Hepatocyte (in vitro differentiated cells): ENCODE data around the gene FOXN4. TPM values are rescaled to one million over a fixed set of nuclear protein-coding genes. Genes with fewer than 3 reads are reported as not detected.

Source experiments
- DNase-seq: peaks from one replicate; pipeline ENCODE4 v3.0.0-alpha.2; 2016; ENCODE audit warnings: low spot score
- H2AFZ ChIP-seq: fragments of 200-600 bp; sonication (generic); 2 replicates; pipeline ENCODE4 v1.6.0; 2016; ENCODE audit warnings: antibody characterized with exemption, mild to moderate bottlenecking
- H3K27ac ChIP-seq: fragments of 200-600 bp; sonication (generic); 2 replicates; pipeline ENCODE4 v1.5.1; 2016; ENCODE audit warnings: mild to moderate bottlenecking
- H3K27me3 ChIP-seq: fragments of 200-600 bp; sonication (generic); 2 replicates; pipeline ENCODE4 v1.6.1; 2016
- H3K36me3 ChIP-seq: fragments of 200-600 bp; sonication (generic); replicated peaks from 2 replicates; pipeline ENCODE4 v1.5.1; 2016; ENCODE audit warnings: low read depth; ENCODE audit not compliant: insufficient read depth
- H3K4me1 ChIP-seq: fragments of 200-600 bp; sonication (generic); 2 replicates; pipeline ENCODE4 v1.5.1; 2016; ENCODE audit warnings: mild to moderate bottlenecking, moderate library complexity; ENCODE audit not compliant: insufficient read depth
- H3K4me2 ChIP-seq: fragments of 200-600 bp; sonication (generic); 2 replicates; pipeline ENCODE4 v1.6.0; 2016
- H3K4me3 ChIP-seq: fragments of 200-600 bp; sonication (generic); 2 replicates; pipeline ENCODE4 v1.5.1; 2016; ENCODE audit warnings: mild to moderate bottlenecking
- H3K79me2 ChIP-seq: fragments of 200-600 bp; sonication (generic); 2 replicates; pipeline ENCODE4 v1.6.0; 2017; ENCODE audit warnings: mild to moderate bottlenecking
- H3K9me2 ChIP-seq: fragments of 200-600 bp; sonication (generic); replicated peaks from 2 replicates; pipeline ENCODE4 v1.6.0; 2017; ENCODE audit warnings: mild to moderate bottlenecking; ENCODE audit not compliant: insufficient read depth
- H3K9me3 ChIP-seq: fragments of 200-600 bp; sonication (generic); 2 replicates; pipeline ENCODE4 v1.5.1; 2016; ENCODE audit warnings: low read depth, mild to moderate bottlenecking
- H4K20me1 ChIP-seq: fragments of 200-600 bp; sonication (generic); 2 replicates; pipeline ENCODE4 v1.6.0; 2016; ENCODE audit warnings: mild to moderate bottlenecking; ENCODE audit not compliant: insufficient read depth, poor library complexity, severe bottlenecking
- EZH2 ChIP-seq: fragments of 200-600 bp; sonication (generic); IDR thresholded peaks from 2 replicates; pipeline ENCODE4 v1.6.1; 2016; ENCODE audit warnings: antibody characterized with exemption, mild to moderate bottlenecking, borderline replicate concordance
- EZH2phosphoT487 ChIP-seq: fragments of 200-600 bp; sonication (generic); IDR thresholded peaks from one replicate; pipeline ENCODE4 v1.6.1; 2018; ENCODE audit warnings: antibody characterized with exemption, mild to moderate bottlenecking, low read depth, moderate library complexity; ENCODE audit not compliant: unreplicated experiment, severe bottlenecking
- WGBS: methylation state at CpG from one replicate; pipeline ENCODE4 v1.1.6; 2016; ENCODE audit warnings: low lambda C conversion rate; ENCODE audit errors: missing lambda C conversion rate; 5-methylcytosine and 5-hydroxymethylcytosine counted together
- polyA plus RNA-seq: library from polyadenylated mRNA; unstranded; fragments of >200 nt; fragmentation: Nextera tagmentation; extraction: Ambion mirVana; gene quantifications from 2 replicates; pipeline ENCODE4 v1.2.1, GENCODE V29; 2016
- total RNA-seq: library from RNA; depleted of rRNA; stranded (reverse); fragments of >200 nt; gene quantifications from 2 replicates; pipeline ENCODE4 v1.2.3, GENCODE V29; 2014
- TF ChIP-seq, protein P1 (sequence below): fragments of 200-600 bp; sonication (generic); IDR thresholded peaks from 2 replicates; pipeline ENCODE4 v1.5.1; 2016; ENCODE audit warnings: antibody characterized with exemption, mild to moderate bottlenecking; ENCODE audit not compliant: poor library complexity

The FOXN4 gene
- total and polyA plus RNA-seq, 2 experiments from 2014 or later, result not detected

DNA sequence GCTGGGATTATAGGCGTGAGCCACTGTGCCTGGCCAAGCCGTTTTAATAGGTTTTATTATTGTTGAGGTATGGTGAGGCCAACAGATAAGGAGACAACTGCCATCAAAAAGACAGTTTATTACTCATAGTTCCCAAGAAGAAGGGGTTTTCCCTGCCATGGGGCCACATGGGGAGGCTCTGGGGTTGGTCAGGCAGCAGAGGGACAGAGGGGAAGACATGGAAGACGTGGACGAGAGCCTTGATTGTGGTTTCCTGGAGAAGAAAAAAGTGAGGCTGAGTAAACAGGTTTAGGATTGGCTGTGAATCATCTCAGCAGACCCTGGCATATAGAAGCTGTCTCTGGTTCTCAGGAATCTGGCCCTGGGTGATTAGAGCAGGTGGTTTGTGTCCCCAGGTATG lies 69.9 kb downstream of the FOXN4 start:
- Histone ChIP-seq H3K36me3 (no peaks in the 10 kb centered on the region), H3K9me2 (no peaks in the 10 kb centered on the region), H3K27ac (no peak overlapping the region), H3K4me2 (no peak overlapping the region), H4K20me1 (no peaks in the 10 kb centered on the region), H2AFZ (no peak overlapping the region), H3K9me3 (no peaks in the 10 kb centered on the region), H3K27me3 (no peaks in the 10 kb centered on the region), H3K79me2 (no peaks in the 10 kb centered on the region), H3K4me1 (no peaks in the 10 kb centered on the region), H3K4me3 (no peak overlapping the region)
- no peak for DNase-seq
- no peak for TF ChIP-seq EZH2
- TF ChIP-seq, protein P1, sequence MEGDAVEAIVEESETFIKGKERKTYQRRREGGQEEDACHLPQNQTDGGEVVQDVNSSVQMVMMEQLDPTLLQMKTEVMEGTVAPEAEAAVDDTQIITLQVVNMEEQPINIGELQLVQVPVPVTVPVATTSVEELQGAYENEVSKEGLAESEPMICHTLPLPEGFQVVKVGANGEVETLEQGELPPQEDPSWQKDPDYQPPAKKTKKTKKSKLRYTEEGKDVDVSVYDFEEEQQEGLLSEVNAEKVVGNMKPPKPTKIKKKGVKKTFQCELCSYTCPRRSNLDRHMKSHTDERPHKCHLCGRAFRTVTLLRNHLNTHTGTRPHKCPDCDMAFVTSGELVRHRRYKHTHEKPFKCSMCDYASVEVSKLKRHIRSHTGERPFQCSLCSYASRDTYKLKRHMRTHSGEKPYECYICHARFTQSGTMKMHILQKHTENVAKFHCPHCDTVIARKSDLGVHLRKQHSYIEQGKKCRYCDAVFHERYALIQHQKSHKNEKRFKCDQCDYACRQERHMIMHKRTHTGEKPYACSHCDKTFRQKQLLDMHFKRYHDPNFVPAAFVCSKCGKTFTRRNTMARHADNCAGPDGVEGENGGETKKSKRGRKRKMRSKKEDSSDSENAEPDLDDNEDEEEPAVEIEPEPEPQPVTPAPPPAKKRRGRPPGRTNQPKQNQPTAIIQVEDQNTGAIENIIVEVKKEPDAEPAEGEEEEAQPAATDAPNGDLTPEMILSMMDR, result no peak
- WGBS, result 88% methylated on average over 4 of the region's 4 CpGs

- Histone ChIP-seq H3K9me3 (no peaks in the 10 kb centered on the region), H3K27ac (no peak overlapping the region), H3K4me2 (no peak overlapping the region), H3K79me2 (no peaks in the 10 kb centered on the region), H3K27me3 (no peaks in the 10 kb centered on the region), H3K9me2 (no peaks in the 10 kb centered on the region), H3K4me3 (no peak overlapping the region), H2AFZ (no peak overlapping the region), H4K20me1 (no peaks in the 10 kb centered on the region), H3K36me3 (no peaks in the 10 kb centered on the region), H3K4me1 (no peaks in the 10 kb centered on the region)
- no peak for DNase-seq
- 91% methylated on average over 6 of the region's 6 CpGs for WGBS
- no peak for TF ChIP-seq EZH2phosphoT487
- no peak for TF ChIP-seq EZH2
- TF ChIP-seq, protein P1, result no peak
These were observed 72.8 kb downstream of the FOXN4 start for GRCh38 chr12:109236257-109236656.

- Histone ChIP-seq H3K79me2 (no peaks in the 10 kb centered on the region), H3K27ac (no peak overlapping the region), H2AFZ (no peak overlapping the region), H3K4me3 (no peak overlapping the region), H3K9me3 (no peaks in the 10 kb centered on the region), H3K9me2 (no peaks in the 10 kb centered on the region), H3K4me1 (no peaks in the 10 kb centered on the region), H4K20me1 (no peaks in the 10 kb centered on the region), H3K36me3 (no peaks in the 10 kb centered on the region), H3K4me2 (no peak overlapping the region), H3K27me3 (no peaks in the 10 kb centered on the region)
- DNase-seq, result no peak
- 94% methylated on average over 15 of the region's 15 CpGs for WGBS
- TF ChIP-seq EZH2 (no peak), EZH2phosphoT487 (no peak)
- TF ChIP-seq, protein P1, result no peak
These were observed 75.1 kb downstream of the FOXN4 start for GRCh38 chr12:109234012-109234411.

GRCh38 chr12:109232731-109233130 lies 76.4 kb downstream of the FOXN4 start:
- Histone ChIP-seq H2AFZ (no peak overlapping the region), H3K27ac (no peak overlapping the region), H3K9me2 (no peaks in the 10 kb centered on the region), H3K4me3 (no peak overlapping the region), H3K4me2 (no peak overlapping the region), H3K27me3 (no peaks in the 10 kb centered on the region), H3K79me2 (no peaks in the 10 kb centered on the region), H4K20me1 (no peaks in the 10 kb centered on the region), H3K4me1 (no peaks in the 10 kb centered on the region), H3K36me3 (no peaks in the 10 kb centered on the region), H3K9me3 (no peaks in the 10 kb centered on the region)
- TF ChIP-seq, protein P1, result no peak
- TF ChIP-seq EZH2 (no peak), EZH2phosphoT487 (no peak)
- DNase-seq, result no peak
- WGBS, result 94% methylated on average over 7 of the region's 7 CpGs
